Lung (tissue), 12 donors: ENCODE measurements around the gene CNTFR. TPM values are rescaled to one million over a fixed set of nuclear protein-coding genes. Genes with fewer than 3 reads are reported as not detected.

Experiments used
- ATAC-seq: fragments of 200-7000 bp; cut with Tn5 transposase; one replicate; pipeline ENCODE4 v1.9.1; 2020; ENCODE audit warnings: moderate number of reproducible peaks; ENCODE audit not compliant: insufficient read depth, low FRiP score
- DNase-seq, 3 donors: peaks; one replicate each; pipeline ENCODE4 v3.0.0-alpha.2; 2013 to 2017
- H3K27ac ChIP-seq, 2 donors: one replicate each; pipeline ENCODE4 v1.5.1; 2013; ENCODE audit warnings: mild to moderate bottlenecking in 2 of 2, moderate library complexity in 2 of 2, control low read depth in 1 of 2, inconsistent platforms in 1 of 2, low read depth in 1 of 2, low read length in 1 of 2
- H3K27me3 ChIP-seq, 3 donors: one replicate each; pipeline ENCODE4 v1.5.1; 2013; ENCODE audit warnings: low read length in 2 of 3; ENCODE audit not compliant: control insufficient read depth in 3 of 3, insufficient read depth in 3 of 3
- H3K36me3 ChIP-seq, 4 donors: one replicate each; pipeline ENCODE4 v1.5.1; 2013; ENCODE audit warnings: low read length in 4 of 4, mild to moderate bottlenecking in 1 of 4, moderate library complexity in 1 of 4; ENCODE audit not compliant: control insufficient read depth in 4 of 4, insufficient read depth in 4 of 4
- H3K4me1 ChIP-seq, 5 donors: one replicate each; pipeline ENCODE4 v1.5.1; 2013; ENCODE audit warnings: low read length in 5 of 5, mild to moderate bottlenecking in 2 of 5, moderate library complexity in 1 of 5; ENCODE audit not compliant: control insufficient read depth in 5 of 5, insufficient read depth in 5 of 5
- H3K4me3 ChIP-seq: one replicate; pipeline ENCODE4 v1.5.1; 2013; ENCODE audit warnings: mild to moderate bottlenecking, control low read depth, moderate library complexity
- H3K9ac ChIP-seq, 2 donors: one replicate each; pipeline ENCODE4 v1.5.1; 2013; ENCODE audit warnings: low read length in 2 of 2, control low read depth in 1 of 2; ENCODE audit not compliant: insufficient read depth in 1 of 2
- H3K9me3 ChIP-seq, 4 donors: one replicate each; pipeline ENCODE4 v1.5.1; 2013; ENCODE audit warnings: low read length in 3 of 4, mild to moderate bottlenecking in 1 of 4, moderate library complexity in 1 of 4; ENCODE audit not compliant: control insufficient read depth in 4 of 4, insufficient read depth in 3 of 4
- WGBS, 2 donors: extraction: QIAGEN DNeasy Blood & Tissue Kit; methylation state at CpG; one replicate each; pipeline ENCODE4 v1.1.7; 2013; 5-methylcytosine and 5-hydroxymethylcytosine counted together
- polyA plus RNA-seq, 2 donors: library from polyadenylated mRNA; stranded (reverse); fragments of 200-250 nt; gene quantifications; one replicate each; pipeline ENCODE4 v1.2.1, GENCODE V29; 2013
- total RNA-seq, 2 donors: library from RNA; depleted of rRNA in 1 of 2; stranded (reverse); fragments of >200 nt in 1 of 2; gene quantifications; one replicate each; pipeline ENCODE4 v1.2.1, GENCODE V29; 2014 to 2021
- TF ChIP-seq, protein P1 (sequence below): IDR thresholded peaks from 2 replicates; pipeline ENCODE4 v1.5.1; 2012; ENCODE audit warnings: mild to moderate bottlenecking; ENCODE audit errors: control extremely low read depth, extremely low read depth
- donor health status: control.
- donor health status: control.
- donor health status: Bipolar disorder and iron deficiency.
- donor health status: healthy.
- donor health status: DM: yes; HTN: yes; CAD: no.

The CNTFR gene
- total and polyA plus RNA-seq, 4 donors: 0.42 to 3.3 (median 1.3) TPM

DNA sequence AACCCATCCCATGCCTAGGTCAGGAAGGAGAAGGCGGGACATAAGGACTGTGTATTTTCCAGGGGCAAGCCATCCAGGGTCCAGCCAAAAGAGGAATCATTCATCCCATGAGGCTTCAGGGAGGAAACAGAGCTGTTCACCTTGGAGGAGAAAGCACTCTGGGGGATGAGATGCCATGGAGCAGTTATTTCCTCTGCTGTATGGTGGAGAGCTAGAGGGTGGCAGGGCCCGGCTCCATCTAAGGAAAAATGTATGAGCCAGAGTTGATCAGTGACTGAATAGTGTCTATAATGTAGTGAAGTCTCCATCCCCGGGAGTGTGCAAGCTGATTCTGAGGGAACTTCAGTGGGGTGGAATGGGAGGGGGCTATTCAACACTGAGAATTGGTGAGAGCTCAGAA is 74.7 kb downstream of the CNTFR start:
- Histone ChIP-seq H3K4me3 (no peak overlapping the region), H3K27me3 (peaks cover 0 to 3% (median 0%) of the 10 kb centered on the region in 3 donors)

DNA sequence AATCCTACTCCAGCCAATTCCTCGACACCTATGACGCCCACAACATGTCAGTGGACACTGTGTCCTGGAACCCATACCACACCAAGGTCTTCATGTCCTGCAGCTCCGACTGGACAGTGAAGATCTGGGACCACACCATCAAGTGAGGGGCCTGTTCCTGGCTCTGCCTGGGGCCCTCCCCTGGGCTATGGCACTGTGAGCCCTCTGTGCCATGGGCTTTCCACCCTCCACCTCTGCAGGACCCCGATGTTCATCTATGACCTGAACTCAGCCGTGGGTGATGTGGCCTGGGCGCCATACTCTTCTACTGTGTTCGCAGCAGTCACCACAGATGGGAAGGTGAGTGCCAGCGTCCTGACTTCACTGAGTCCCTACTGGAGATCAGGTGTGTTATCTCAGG is 75.1 kb downstream of the CNTFR start:
- no peak for ATAC-seq
- peaks cover 0 to 30% (median 9%) of the 10 kb centered on the region in 5 donors for H3K4me1 ChIP-seq
- TF ChIP-seq, protein P1, sequence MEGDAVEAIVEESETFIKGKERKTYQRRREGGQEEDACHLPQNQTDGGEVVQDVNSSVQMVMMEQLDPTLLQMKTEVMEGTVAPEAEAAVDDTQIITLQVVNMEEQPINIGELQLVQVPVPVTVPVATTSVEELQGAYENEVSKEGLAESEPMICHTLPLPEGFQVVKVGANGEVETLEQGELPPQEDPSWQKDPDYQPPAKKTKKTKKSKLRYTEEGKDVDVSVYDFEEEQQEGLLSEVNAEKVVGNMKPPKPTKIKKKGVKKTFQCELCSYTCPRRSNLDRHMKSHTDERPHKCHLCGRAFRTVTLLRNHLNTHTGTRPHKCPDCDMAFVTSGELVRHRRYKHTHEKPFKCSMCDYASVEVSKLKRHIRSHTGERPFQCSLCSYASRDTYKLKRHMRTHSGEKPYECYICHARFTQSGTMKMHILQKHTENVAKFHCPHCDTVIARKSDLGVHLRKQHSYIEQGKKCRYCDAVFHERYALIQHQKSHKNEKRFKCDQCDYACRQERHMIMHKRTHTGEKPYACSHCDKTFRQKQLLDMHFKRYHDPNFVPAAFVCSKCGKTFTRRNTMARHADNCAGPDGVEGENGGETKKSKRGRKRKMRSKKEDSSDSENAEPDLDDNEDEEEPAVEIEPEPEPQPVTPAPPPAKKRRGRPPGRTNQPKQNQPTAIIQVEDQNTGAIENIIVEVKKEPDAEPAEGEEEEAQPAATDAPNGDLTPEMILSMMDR: no peak

More for the DNA sequence above, 74.7 kb downstream of the CNTFR start:
- Histone ChIP-seq H3K27ac (no peak overlapping the region), H3K4me1 (peaks cover 0 to 30% (median 9%) of the 10 kb centered on the region in 5 donors), H3K9ac (no peak overlapping the region), H3K9me3 (no peaks in the 10 kb centered on the region), H3K36me3 (no peaks in the 10 kb centered on the region)
- no peak for DNase-seq
- ATAC-seq: no peak
- TF ChIP-seq, protein P1: no peak
- WGBS, 2 donors: 93 to 96% methylated on average over 3 of the region's 3 CpGs

DNA sequence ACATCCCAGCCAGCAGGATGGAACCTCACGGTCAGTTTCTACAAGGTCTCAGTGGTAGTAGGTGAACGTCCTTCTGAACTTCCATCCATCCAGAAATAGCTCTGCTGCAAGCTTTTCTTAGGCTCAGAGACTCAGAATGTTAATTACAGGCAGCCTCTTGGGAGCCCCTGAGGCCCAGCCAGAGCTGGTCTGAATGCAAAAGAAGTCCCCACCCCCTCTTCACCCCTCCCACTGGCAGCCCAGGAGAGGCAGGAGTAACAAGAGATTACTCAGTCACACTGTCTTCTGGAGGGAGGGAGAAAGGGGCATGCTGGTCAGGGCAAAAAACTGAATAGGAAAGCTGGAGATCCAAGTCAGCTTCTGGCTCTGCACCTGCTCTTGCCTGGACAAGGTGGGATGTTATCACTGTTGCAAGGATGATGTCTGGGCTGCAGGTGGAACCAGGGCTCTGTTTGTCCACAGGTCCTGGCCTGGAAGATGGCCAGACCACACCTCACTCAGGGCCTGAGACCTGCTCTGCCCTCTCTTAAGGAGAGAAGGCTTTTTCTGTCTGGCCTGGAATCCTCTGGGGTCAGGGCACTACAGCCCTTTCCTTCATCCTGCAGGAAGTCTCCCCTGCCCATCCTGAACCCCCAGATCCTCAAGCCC is 75.8 kb downstream of the CNTFR start:
- Histone ChIP-seq H3K4me3 (no peak overlapping the region), H3K9ac (no peak overlapping the region), H3K36me3 (no peaks in the 10 kb centered on the region), H3K4me1 (peaks cover 0 to 30% (median 9%) of the 10 kb centered on the region in 5 donors), H3K9me3 (no peaks in the 10 kb centered on the region), H3K27me3 (peaks cover 0 to 3% (median 0%) of the 10 kb centered on the region in 3 donors), H3K27ac (no peak overlapping the region)
- TF ChIP-seq, protein P1: no peak
- DNase-seq: no peak
- WGBS, 2 donors: 94 to 97% methylated on average over 2 of the region's 2 CpGs
- no peak for ATAC-seq

More for the DNA sequence above, 75.1 kb downstream of the CNTFR start:
- Histone ChIP-seq H3K4me3 (no peak overlapping the region), H3K27me3 (peaks cover 0 to 3% (median 0%) of the 10 kb centered on the region in 3 donors), H3K27ac (no peak overlapping the region), H3K9me3 (no peaks in the 10 kb centered on the region), H3K36me3 (no peaks in the 10 kb centered on the region), H3K9ac (no peak overlapping the region)
- WGBS, 2 donors: 93 to 94% methylated on average over 8 of the region's 8 CpGs
- DNase-seq: no peak
